ENCODE results near the gene KDF1.
"Not testable (repeated sequence)": the region's sequence is repeated elsewhere in the genome, so short reads cannot be mapped to it uniquely, and the experiment has no call there.

The KDF1 gene

GRCh38 chr1:26994020-26994786 lies 33.9 kb upstream of the KDF1 start:
- no peak for DNase-seq (ENCODE audit: low read depth, low spot score)

- DNase-seq (ENCODE audit: low read depth, low spot score), result no peak
These were observed 33.2 kb upstream of the KDF1 start, which contains the start of gene TRNP1 for GRCh38 chr1:26993237-26994019. TSS of gene TRNP1 (plus strand) at chr1:26993692. CDS start at chr1:26993787, 95 bp downstream.

DNA sequence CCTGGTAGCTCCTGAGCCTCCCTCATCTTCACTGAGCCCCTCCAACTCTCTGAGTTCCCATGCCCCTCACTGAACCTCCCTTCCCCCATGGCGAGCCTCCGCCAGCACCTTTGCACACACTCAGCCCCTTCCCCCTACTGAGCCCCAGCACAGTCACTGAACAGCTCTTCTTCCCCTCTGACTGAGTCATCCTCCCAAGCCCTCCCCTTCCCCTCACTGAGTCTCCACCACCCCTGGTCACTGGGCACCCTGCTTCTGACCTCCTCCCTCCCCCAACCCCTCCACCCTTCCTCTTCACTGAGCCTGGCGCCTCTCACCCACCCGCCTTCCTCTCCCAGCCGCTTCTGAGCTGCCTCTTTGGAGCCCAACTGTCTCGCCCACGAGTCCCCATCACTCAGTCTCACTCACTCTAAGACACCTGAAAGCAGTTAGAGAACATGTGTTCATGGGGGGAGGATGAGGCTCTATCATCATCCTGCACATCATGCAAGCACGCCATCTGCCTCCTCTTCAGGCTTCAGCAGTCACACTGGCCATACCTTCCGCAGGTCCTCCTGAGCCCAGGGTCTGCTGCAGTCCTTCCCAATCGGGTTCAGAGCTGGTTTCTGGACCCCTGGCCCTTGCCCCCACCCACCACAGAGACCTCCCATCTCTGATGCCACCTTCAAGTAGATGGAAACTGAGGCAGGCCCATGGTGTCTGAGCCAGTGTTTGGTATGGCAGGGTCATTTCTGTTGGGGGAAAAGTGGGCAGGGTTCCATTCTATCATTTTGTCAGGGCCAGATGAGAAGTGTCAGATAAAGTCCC lies 31.2 kb upstream of the KDF1 start:
- no peak for DNase-seq (ENCODE audit: low read depth, low spot score)

DNA sequence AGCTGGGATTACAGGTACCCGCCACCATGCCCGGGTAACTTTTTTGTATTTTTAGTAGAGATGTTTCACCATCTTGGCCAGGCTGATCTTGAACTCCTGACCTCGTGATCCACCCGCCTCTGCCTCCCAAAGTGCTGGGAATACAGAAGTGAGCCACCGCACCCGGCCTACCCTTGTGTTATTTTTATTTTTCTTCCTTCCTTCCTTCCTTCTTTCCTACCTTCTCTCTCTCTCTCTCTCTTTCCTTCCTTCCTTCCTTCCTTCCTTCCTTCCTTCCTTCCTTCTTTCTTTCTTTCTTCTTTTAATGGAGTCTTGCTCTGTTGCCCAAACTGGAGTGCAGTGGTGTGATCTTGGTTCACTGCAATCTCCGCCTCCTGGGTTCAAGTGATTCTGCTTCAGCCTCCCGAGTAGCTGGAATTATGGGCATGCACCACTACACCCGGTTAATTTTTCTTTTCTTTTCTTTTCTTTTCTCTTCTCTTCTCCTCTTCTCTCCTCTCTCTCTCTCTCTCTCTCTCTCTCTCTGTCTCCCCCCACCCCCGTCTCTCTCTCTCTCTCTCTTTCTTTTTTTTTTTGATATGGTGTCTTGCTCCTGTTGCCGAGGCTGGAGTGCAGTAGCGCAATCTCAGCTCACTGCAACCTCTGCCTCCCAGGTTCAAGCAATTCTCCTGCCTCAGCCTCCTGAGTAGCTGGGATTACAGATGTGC lies 29.3 kb upstream of the KDF1 start:
- DNase-seq (ENCODE audit: low read depth, low spot score), result not testable (repeated sequence)

GRCh38 chr1:26986658-26987057 lies 26.4 kb upstream of the KDF1 start:
- no peak for DNase-seq (ENCODE audit: low read depth, low spot score)

DNA sequence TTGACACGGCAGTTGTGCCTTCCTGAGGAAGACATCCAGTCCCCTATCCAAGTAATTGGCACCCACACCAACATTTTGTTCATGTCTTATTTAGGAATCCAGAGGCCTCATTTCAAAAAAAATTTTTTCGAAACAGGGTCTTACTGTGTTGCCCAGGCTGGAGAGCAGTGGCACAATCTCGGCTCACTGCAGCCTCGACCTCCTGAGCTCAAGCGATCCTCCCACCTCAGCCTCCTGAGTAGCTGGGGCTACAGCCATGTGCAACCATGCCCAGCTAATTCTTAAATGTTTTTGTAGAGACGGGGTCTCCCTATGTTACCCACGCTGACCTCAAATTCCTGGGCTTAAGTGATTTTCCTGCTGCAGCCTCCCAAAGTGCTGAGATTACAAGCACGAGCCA lies 24.0 kb upstream of the KDF1 start:
- DNase-seq (ENCODE audit: low read depth, low spot score), result no peak

- no peak for DNase-seq (ENCODE audit: low read depth, low spot score)
These were observed 23.6 kb upstream of the KDF1 start for GRCh38 chr1:26983863-26984262.

GRCh38 chr1:26981146-26981846 lies 21.0 kb upstream of the KDF1 start:
- DNase-seq (ENCODE audit: low read depth, low spot score), result no peak

DNA sequence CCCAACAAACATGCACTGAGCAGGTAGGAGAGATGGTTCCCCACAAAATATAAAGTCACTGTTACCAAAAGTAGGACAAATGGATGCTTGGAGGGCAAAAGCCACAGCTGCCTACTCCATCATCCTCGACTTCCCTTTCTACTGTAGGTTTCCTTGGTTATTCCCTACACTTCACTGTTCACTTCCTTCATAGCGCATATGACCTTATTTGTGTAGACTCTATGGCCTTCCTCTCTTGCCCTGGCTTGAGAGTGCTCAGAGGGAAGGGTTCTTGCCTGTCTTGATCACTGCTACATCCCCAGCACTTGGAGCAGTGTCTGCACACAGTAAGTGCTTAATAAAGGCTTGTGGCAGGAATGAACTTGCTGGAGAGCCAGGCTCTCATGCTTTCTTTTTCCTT lies 18.6 kb upstream of the KDF1 start:
- no peak for DNase-seq (ENCODE audit: low read depth, low spot score)

DNA sequence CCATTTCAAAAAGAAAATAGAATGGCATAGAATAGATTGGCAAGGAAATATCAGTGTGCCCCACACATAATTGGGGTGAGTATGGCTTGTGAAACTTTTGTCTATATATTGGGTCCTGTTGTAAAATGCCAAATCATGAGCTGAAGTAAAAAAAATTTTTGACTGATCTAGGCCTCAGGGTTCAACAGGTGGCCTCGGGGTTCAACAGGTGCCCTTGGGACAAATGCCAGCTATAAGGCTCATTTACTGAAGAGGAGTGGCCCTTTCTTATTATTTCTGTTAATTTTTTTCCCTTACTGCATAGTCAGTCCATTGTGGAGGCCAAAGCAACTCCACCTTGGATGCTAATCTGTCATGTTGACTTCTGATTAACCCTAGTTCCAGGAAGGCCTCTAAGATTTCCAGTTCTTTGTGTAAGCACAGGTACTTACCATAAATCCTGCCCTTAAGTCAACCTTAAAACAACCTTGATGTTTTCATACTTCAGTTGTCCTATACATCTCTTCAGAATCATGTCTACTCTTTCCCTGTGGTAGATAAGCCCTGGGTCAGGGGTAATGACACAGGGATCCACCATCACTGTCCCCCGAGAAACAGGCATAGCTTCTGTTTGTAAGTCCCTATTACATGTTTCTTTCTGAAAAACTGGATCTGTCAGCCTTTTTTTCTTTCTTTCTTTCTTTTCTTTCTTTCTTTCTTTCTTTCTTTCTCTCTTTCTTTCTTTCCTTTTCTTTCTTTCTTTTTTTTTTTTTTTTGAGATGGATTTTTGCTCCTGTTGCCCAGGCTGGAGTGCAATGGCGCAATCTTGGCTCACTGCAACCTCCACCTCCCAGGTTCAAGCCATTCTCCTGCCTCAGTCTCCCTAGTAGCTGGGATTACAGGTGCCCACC lies 16.6 kb upstream of the KDF1 start:
- DNase-seq (ENCODE audit: low read depth, low spot score), result no peak

GRCh38 chr1:26972821-26973220 lies 12.6 kb upstream of the KDF1 start:
- no peak for DNase-seq (ENCODE audit: low read depth, low spot score)

GRCh38 chr1:26972390-26972789 lies 12.1 kb upstream of the KDF1 start:
- DNase-seq (ENCODE audit: low read depth, low spot score), result no peak

- no peak for DNase-seq (ENCODE audit: low read depth, low spot score)
These were observed 11.3 kb upstream of the KDF1 start for GRCh38 chr1:26971590-26971989.

DNA sequence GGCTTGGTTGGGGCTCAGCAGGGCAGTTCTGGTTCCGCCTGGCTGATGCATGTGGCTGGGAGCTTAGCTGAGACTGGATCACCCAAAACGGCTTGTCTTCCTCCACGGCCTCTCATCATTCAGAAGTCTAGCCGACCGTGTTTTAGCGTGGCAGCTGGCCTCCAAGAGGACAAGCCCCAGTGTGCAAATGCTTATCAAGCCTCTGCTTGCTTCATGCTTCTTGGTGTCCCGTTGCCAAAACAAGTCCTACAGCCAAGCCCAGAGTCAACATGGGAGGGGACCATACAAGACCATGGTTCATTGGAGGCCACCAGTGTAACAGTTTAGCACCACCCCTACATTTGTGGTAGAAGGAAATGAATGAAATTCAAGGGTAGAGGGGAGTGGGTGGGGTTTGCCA lies 10.5 kb upstream of the KDF1 start:
- DNase-seq (ENCODE audit: low read depth, low spot score), result no peak

- DNase-seq (ENCODE audit: low read depth, low spot score), result no peak
These were observed 5.4 kb upstream of the KDF1 start for GRCh38 chr1:26965628-26966027.

DNA sequence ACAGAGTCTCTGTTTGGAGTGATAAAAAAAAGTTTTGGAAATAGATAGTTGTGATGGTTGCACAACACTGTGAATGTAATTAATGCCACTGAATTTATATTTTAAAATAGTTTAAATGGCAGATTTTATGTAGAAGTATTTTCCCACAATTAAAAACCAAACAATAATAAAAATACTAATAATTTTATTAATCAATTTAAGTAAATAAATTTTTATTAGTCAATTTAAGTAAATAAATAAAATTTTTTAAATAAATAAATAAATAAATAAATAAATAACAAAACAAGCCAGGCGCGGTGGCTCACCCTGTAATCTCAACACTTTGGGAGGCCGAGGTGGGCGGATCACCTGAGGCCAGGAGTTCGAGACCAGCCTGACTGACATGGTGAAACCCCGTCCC lies 4.9 kb upstream of the KDF1 start:
- no peak for DNase-seq (ENCODE audit: low read depth, low spot score)

GRCh38 chr1:26961826-26962225 lies 1.6 kb upstream of the KDF1 start:
- DNase-seq (ENCODE audit: low read depth, low spot score), result no peak

DNA sequence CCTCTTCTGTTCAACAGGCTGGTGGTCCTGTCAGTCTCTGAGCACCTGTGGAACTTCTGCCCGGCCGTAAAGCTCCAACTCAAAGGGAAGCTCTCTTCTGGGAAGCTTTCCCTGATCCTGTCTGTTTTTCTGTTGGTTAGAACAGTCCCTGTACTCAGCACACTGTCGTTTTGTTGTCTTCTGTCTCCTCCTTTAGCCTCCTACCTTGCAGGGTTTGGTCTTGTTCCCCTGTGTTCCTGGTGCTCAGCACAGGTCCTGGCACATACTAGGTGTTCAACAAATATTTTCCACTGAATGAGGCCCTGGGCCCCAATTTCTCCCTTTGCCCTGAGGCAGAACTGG lies 328 bp upstream of the KDF1 start:
- no peak for DNase-seq (ENCODE audit: low read depth, low spot score)

DNA sequence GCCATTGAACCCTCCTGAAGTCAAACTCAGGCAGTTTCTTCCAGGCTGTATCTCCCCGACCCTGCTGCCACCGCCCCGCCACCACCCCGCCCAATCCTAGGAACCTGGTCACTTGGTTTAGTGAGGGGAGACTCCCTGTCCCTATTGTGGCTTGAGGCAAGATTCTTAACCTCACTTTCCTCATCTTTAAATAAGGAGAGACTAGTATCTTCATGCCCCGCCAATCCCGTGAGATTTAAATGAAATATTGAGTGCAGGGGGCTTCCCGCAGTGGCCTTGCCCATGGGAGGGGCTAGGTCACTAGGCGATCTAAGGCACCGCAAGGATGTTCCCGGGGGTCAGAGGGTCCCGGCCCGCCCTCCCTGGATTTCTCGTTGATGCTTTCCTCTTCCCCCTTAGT lies 998 bp downstream of the KDF1 start:
- no peak for DNase-seq (ENCODE audit: low read depth, low spot score)

DNA sequence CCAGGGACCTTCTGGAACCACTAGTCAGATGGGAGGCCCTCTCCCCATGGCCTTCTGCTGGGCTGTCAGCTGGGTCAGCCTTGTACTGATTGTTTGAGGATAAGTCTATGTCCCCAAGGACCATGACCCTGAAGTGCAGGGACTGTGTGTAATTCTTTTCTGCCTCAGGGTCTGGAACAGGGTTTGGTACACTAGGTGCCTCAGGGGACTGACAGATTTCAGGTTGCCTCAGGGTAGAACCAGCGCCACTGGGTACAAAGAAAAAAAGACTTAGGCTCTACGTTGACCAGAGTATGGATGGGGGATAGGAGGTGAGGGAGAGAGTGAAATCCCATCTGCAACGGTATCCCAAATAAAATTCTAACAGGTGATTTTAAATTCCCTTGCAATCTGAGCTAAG lies 3.0 kb downstream of the KDF1 start:
- DNase-seq (ENCODE audit: low read depth, low spot score), result no peak

All from activated CD4-positive, CD25-positive, alpha-beta regulatory T cell treated with anti-CD3 and anti-CD28 coated beads, Interleukin-2, amount 50 U/mL, for 16 hours (primary cell).